Epithelial cell of esophagus (primary cell): ENCODE measurements around the gene CHCHD3.

Experiments
- DNase-seq: peaks from one replicate; pipeline ENCODE4 v3.0.0; 2010; ENCODE audit warnings: low read depth
- H3K4me3 ChIP-seq: 2 replicates; pipeline ENCODE4 v1.5.1; 2011; ENCODE audit warnings: mild to moderate bottlenecking, low read length, control low read depth
- CTCF ChIP-seq: IDR thresholded peaks from 2 replicates; pipeline ENCODE4 v1.5.1; 2011; ENCODE audit warnings: low read depth, mild to moderate bottlenecking, low read length, control low read depth, inconsistent platforms; ENCODE audit not compliant: insufficient read depth; ENCODE audit errors: missing control alignments

The CHCHD3 gene

DNA sequence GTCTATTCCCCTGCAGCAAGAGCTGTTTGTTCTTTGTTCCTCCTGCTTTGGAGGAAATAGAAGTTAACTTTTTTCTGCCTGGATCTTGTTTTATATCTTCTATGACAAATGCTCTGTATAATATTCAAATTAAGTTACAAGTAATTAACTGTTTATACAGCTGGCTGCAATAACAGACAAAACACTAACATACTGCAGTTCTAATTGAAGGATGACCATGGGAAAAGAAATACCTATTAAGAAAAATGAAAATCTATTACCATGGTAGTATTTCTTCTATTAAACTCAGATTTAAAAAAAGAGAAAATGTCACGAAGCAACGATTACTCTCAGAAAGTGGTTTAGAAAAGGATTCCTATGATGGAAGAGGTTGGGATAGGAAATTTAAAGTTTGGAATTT, 291.8 kb downstream of the CHCHD3 start:
- TF ChIP-seq CTCF: no peak
- H3K4me3 ChIP-seq: no peak overlapping the region
- no peak for DNase-seq

DNA sequence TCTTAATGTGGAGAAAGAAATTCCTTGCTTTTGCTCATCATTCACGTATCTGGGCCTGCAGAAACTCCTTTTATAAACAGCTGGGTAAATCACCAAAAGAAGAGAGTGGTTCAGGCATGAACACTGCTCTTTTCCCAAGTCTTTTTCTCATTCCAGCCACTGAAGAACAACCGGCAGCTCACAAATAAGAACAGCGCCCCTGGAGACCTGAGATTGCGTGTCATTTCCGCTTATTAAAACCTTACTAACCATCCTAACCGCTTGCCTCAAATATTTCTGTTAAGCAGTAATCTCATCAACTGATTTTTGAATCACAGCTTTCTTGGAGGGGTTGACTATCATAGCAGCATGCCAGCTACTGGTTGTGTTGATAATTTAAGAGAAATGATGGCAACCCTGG, 292.6 kb downstream of the CHCHD3 start:
- no peak for TF ChIP-seq CTCF
- DNase-seq: no peak
- no peak overlapping the region for H3K4me3 ChIP-seq

DNA sequence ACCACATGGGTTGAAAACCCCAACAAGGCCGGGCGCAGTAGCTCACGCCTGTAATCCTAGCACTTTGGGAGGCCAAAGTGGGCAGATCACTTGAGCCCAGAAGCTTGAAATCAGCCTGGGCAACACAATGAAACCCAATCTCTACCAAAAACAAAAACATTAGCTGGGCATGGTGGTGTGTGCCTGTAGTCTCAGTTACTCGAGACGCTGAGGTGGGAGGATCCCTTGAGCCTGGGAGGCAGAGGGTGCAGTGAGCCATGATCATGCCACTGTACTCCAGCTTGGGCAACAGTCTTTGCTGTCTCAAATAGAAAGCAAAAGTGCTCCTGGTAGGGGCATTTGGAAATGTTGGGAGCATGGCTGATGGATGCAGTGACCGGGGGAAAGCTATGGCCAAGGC, 296.0 kb downstream of the CHCHD3 start:
- DNase-seq: no peak
- TF ChIP-seq CTCF: no peak
- H3K4me3 ChIP-seq: no peak overlapping the region

DNA sequence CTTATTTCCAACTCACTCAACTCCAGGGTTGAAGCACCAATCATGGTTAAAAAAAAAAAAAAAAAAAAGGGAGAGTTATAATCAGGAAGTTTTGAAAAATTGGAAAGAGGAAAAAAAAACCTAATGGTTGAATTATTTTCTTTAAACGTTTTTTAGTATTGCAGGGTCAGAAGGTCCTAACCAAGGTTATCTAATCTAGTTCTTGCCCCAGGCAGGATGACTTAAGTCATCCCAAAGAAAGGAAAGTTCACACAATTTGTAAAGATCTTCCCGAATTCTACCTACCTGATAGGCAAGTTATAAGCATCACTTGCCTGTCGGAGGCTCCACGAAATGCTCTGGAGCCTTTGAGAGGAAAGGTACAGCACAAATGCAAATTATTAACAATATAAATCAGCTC, 297.5 kb downstream of the CHCHD3 start:
- no peak overlapping the region for H3K4me3 ChIP-seq
- no peak for DNase-seq
- no peak for TF ChIP-seq CTCF

DNA sequence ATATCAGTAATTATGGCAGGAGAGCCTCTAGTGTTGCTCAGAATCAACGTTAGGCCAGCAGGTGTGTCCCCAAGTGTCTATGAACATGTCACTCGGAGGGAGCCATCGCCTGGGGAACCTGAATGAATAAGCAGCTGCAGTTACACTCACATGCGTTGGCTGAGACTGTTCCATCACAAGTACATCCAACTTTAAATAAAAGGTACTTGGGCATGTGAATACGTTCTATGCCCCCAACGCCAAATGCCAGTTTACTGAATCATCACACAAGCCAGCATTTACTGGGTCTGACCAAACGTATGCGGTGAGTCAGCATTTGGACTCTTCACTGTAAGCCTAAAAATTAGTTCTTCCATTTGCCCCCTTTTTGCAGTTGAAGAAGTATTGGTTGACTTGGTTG, 298.1 kb downstream of the CHCHD3 start:
- TF ChIP-seq CTCF: no peak
- DNase-seq: peak; percentile 88
- H3K4me3 ChIP-seq: no peak overlapping the region

DNA sequence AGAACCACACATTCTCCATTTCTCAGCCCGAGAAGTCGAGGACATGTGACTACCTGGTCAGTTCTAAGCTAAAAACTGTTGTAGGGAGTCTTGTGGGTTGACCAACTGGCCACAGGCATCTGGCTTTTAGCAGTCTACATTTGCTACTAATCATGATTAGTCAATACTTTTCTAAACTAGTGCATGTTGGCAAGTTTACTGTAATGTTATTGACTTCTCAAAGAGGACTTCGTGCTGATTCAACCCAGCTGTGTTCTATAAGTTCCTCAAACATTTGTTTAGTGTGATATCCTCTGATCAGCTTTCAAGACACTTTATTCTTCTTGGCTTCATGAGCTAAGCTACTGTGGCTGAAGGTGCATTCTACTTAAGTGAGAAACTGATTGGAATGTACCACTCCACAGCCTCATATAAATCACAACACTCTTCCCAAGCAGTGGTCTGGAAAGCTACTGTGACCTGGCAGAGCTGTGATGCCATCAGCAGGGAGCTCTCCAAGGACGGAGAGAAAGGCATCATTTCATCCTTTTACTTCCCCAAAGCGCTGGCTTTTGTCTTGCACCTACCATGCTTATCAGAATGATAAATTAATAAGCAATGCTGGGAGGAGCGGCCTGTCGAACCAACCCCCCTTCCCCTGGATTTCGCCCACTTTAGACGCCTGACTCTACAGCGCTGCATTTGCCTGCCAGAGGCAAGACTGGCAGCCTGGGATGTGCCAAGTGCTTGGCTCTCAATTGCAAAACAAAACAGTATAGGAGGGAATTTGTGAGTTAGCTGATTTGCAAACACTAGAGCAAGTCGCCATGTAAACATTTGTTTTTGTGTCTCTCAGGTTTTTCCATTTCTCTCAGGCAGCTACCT, 298.9 kb downstream of the CHCHD3 start:
- TF ChIP-seq CTCF: no peak
- no peak overlapping the region for H3K4me3 ChIP-seq
- DNase-seq: no peak

- no peak for TF ChIP-seq CTCF
- no peak for DNase-seq
- H3K4me3 ChIP-seq: no peak overlapping the region
Measured at GRCh38 chr7:132780822-132781221, 301.1 kb downstream of the CHCHD3 start.
